IMR-90 (cell line): ENCODE data around the gene MMP10. TPM values are rescaled to one million over a fixed set of nuclear protein-coding genes. Genes with fewer than 3 reads are reported as not detected.
A peak's percentile ranks its signal among the peaks of the same experiment; 100 is the strongest.

ENCODE experiments used
- ATAC-seq: fragments of 200-7000 bp; cut with Tn5 transposase; 2 replicates; pipeline ENCODE4 v1.9.1; 2020; ENCODE audit warnings: low read depth, mild to moderate bottlenecking, moderate library complexity
- BruUV-seq: library from RNA; stranded (reverse); fragments of 400-500 nt; replicated peaks from 2 replicates; lab custom pipeline; 2021; lab: Mats Ljungman, UMichigan
- CTCF ChIA-PET: fragments of 300-600 bp; formaldehyde crosslinking; extraction: SDS; loops from one replicate; lab custom pipeline; 2021; ENCODE audit warnings: antibody characterized with exemption; lab: Yijun Ruan, JAX
- POLR2A ChIA-PET: fragments of 300-600 bp; sonication (Branson Sonifier 250); formaldehyde crosslinking; loops from one replicate; lab custom pipeline; 2022; ENCODE audit warnings: antibody characterized with exemption; ENCODE audit not compliant: unreplicated experiment; lab: Charles Lee
- DNase-seq: peaks from one replicate; pipeline ENCODE4 v3.0.0; 2013
- H2AFZ ChIP-seq: replicated peaks from 2 replicates; pipeline ENCODE3; 2013; ENCODE audit warnings: low read length, mild to moderate bottlenecking; ENCODE audit not compliant: poor library complexity
- H2AK5ac ChIP-seq: 2 replicates; pipeline ENCODE4 v1.6.1; 2013; ENCODE audit warnings: low read depth, low read length, inconsistent platforms
- H2AK9ac ChIP-seq: replicated peaks from 2 replicates; pipeline ENCODE3; 2013; ENCODE audit warnings: mild to moderate bottlenecking, low read depth, low read length, moderate library complexity; ENCODE audit not compliant: poor library complexity
- H2BK120ac ChIP-seq: 2 replicates; pipeline ENCODE4 v1.6.1; 2013; ENCODE audit warnings: low read depth, low read length, inconsistent platforms
- H2BK15ac ChIP-seq: 3 replicates; pipeline ENCODE4 v1.6.1; 2013; ENCODE audit warnings: low read depth, low read length, inconsistent platforms
- H2BK20ac ChIP-seq: 2 replicates; pipeline ENCODE4 v1.6.1; 2013; ENCODE audit warnings: low read depth, mild to moderate bottlenecking, inconsistent platforms, low read length, moderate library complexity
- H2BK5ac ChIP-seq: 2 replicates; pipeline ENCODE4 v1.6.1; 2013; ENCODE audit warnings: mild to moderate bottlenecking, low read depth, low read length, inconsistent platforms; ENCODE audit not compliant: poor library complexity, severe bottlenecking
- H3K14ac ChIP-seq: replicated peaks from 2 replicates; pipeline ENCODE4 v1.6.1; 2013; ENCODE audit warnings: low read depth, low read length, inconsistent platforms
- H3K18ac ChIP-seq: 2 replicates; pipeline ENCODE4 v1.6.1; 2013; ENCODE audit warnings: low read depth, low read length, control low read depth
- H3K23ac ChIP-seq: 2 replicates; pipeline ENCODE4 v1.6.1; 2013; ENCODE audit warnings: low read depth, low read length, inconsistent platforms
- H3K27ac ChIP-seq: 2 replicates; pipeline ENCODE4 v1.5.1; 2013; ENCODE audit warnings: mild to moderate bottlenecking, control low read depth, low read length; ENCODE audit not compliant: insufficient read depth
- H3K27me3 ChIP-seq: 2 replicates; pipeline ENCODE4 v1.6.1; 2013; ENCODE audit warnings: low read length; ENCODE audit not compliant: control insufficient read depth, insufficient read depth
- H3K36me3 ChIP-seq: 2 replicates; pipeline ENCODE4 v1.6.1; 2013; ENCODE audit warnings: low read length, mixed read lengths; ENCODE audit not compliant: control insufficient read depth, insufficient read depth
- H3K4ac ChIP-seq: 2 replicates; pipeline ENCODE4 v1.6.1; 2013; ENCODE audit warnings: low read depth, low read length, inconsistent platforms
- H3K4me1 ChIP-seq: 2 replicates; pipeline ENCODE4 v1.6.1; 2013; ENCODE audit warnings: low read length, mixed read lengths; ENCODE audit not compliant: control insufficient read depth, insufficient read depth
- H3K4me2 ChIP-seq: 2 replicates; pipeline ENCODE4 v1.6.1; 2013; ENCODE audit warnings: low read depth, mild to moderate bottlenecking, control low read depth, low read length, moderate library complexity
- H3K4me3 ChIP-seq: 2 replicates; pipeline ENCODE4 v1.5.1; 2013; ENCODE audit warnings: low read depth, mild to moderate bottlenecking, control low read depth, low read length, moderate library complexity; ENCODE audit not compliant: insufficient read depth
- H3K56ac ChIP-seq: 2 replicates; pipeline ENCODE4 v1.6.1; 2013; ENCODE audit warnings: low read length, inconsistent platforms; ENCODE audit not compliant: insufficient read depth; ENCODE audit errors: extremely low read depth
- H3K79me1 ChIP-seq, 2 experiments: 2 replicates each; pipeline ENCODE4 v1.6.1; 2013; ENCODE audit warnings: low read length in 2 of 2, inconsistent platforms in 1 of 2, low read depth in 1 of 2
- H3K9ac ChIP-seq: 2 replicates; pipeline ENCODE4 v1.6.1; 2013; ENCODE audit warnings: low read depth, low read length, control low read depth
- H3K9me1 ChIP-seq: 2 replicates; pipeline ENCODE4 v1.6.1; 2013; ENCODE audit warnings: low read length, inconsistent platforms; ENCODE audit not compliant: insufficient read depth
- H3K9me3 ChIP-seq: 2 replicates; pipeline ENCODE4 v1.6.1; 2013; ENCODE audit warnings: low read length; ENCODE audit not compliant: control insufficient read depth, insufficient read depth
- H4K20me1 ChIP-seq: 2 replicates; pipeline ENCODE4 v1.6.1; 2013; ENCODE audit warnings: low read length, inconsistent platforms; ENCODE audit not compliant: insufficient read depth
- H4K5ac ChIP-seq: 2 replicates; pipeline ENCODE4 v1.6.1; 2013; ENCODE audit warnings: mild to moderate bottlenecking, low read depth, low read length, control low read depth
- H4K8ac ChIP-seq, 2 experiments: 2 replicates each; pipeline ENCODE4 v1.6.1; 2013; ENCODE audit warnings: low read depth in 2 of 2, low read length in 2 of 2, control low read depth in 1 of 2, inconsistent platforms in 1 of 2
- H4K91ac ChIP-seq: 2 replicates; pipeline ENCODE4 v1.6.1; 2013; ENCODE audit warnings: low read depth, low read length, inconsistent platforms; ENCODE audit not compliant: insufficient read depth
- CEBPB ChIP-seq: IDR thresholded peaks from 2 replicates; pipeline ENCODE4 v1.6.1; 2012; ENCODE audit warnings: low read depth, low read length, improper control_type of control experiment
- FOS ChIP-seq: fragments of 150-350 bp; IDR thresholded peaks from 2 replicates; pipeline ENCODE4 v1.6.1; 2016; ENCODE audit warnings: low read depth, low read length
- MAFK ChIP-seq: IDR thresholded peaks from 2 replicates; pipeline ENCODE4 v1.6.1; 2012; ENCODE audit warnings: low read depth, low read length, improper control_type of control experiment
- MXI1 ChIP-seq: IDR thresholded peaks from 2 replicates; pipeline ENCODE4 v1.6.1; 2012; ENCODE audit warnings: low read depth, mild to moderate bottlenecking, low read length, moderate library complexity, borderline replicate concordance
- RAD21 ChIP-seq: IDR thresholded peaks from 2 replicates; pipeline ENCODE4 v1.6.1; 2012; ENCODE audit warnings: low read length, improper control_type of control experiment
- SMC3 ChIP-seq: fragments of 150-350 bp; IDR thresholded peaks from 2 replicates; pipeline ENCODE4 v1.6.1; 2016; ENCODE audit warnings: low read depth, mild to moderate bottlenecking, antibody characterized with exemption, low read length, moderate library complexity
- WGBS, 2 experiments: methylation state at CpG; one replicate each; pipeline versions ENCODE4 v1.1.5 to v1.1.7; 2013; ENCODE audit warnings: missing lambda C conversion rate in 2 of 2; ENCODE audit not compliant: insufficient read length in 1 of 2; ENCODE audit errors: extremely low coverage in 2 of 2; 5-methylcytosine and 5-hydroxymethylcytosine counted together
- dilution Hi-C: fragments of 300-500 bp; cut with HindIII; formaldehyde crosslinking; loops from one replicate; pipeline ENCODE4 v1.14.3; 2018; ENCODE audit warnings: low sequenced_read_pairs; ENCODE audit not compliant: unreplicated experiment
- in situ Hi-C: fragments of 300-500 bp; cut with MboI; formaldehyde crosslinking; loops from 3 replicates; pipeline ENCODE4 v1.14.3; 2019; ENCODE audit warnings: low sequenced_read_pairs, inconsistent platforms, mixed read lengths
- intact Hi-C: fragments of 100-400 bp; cut with micrococcal nuclease; formaldehyde crosslinking; loops from 2 replicates; pipeline ENCODE4 v1.10.0; 2022
- polyA plus RNA-seq, 3 experiments: library from polyadenylated mRNA; depleted of rRNA; stranded (reverse); fragments of >200 nt; gene quantifications; 2 replicates each; pipeline ENCODE4 v1.2.3, GENCODE V29; 2012; ENCODE audit warnings: low replicate concordance in 1 of 3
- total RNA-seq: library from RNA; depleted of rRNA; stranded (reverse); fragments of >200 nt; gene quantifications from 2 replicates; pipeline ENCODE4 v1.2.3, GENCODE V29; 2012
- TF ChIP-seq, protein P1 (sequence below): fragments of 150-350 bp; IDR thresholded peaks from 2 replicates; pipeline ENCODE4 v1.6.1; 2016; ENCODE audit warnings: low read depth, mild to moderate bottlenecking, low read length, moderate library complexity, borderline replicate concordance
- TF ChIP-seq, protein P2 (sequence below): fragments of 150-350 bp; IDR thresholded peaks from 2 replicates; pipeline ENCODE4 v1.6.1; 2017; ENCODE audit warnings: mild to moderate bottlenecking, antibody characterized with exemption, low read length, low read depth

MMP10 gene
- total and polyA plus RNA-seq, 2 of the 4 experiments (the other 2 are of a cell fraction): not detected

DNA sequence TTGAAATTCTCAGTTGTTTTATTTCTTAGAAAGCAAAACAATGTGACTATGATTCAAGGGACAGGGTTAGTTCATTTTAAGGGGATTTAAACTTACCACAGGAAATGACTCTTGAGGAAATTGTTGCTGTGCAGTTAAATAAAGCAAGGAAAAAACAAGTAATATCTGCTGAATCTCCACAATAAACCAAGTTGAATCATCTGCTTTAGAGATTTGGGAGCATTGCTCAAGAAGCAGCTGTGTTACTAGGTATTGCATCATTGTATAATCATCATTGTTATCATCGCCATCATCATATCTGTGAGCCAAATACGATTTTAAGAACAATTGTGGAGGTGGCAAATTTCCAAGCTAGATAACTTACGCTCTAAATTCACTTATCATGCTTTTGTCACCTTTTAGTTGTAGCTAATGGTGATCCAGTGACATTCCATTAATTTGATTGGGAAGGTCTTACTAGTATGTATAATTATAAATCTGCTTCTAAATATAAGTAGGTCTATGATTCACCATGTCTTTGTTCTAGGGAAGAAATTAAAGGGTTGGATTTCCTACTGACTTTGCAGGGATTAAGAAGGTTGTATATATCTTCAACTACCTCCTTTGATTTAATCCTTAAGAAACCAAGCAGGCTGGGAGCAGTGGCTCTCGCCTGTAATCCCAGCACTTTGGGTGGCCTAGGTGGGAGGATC, 19.9 kb downstream of the MMP10 start (continued):
- TF ChIP-seq, protein P1, sequence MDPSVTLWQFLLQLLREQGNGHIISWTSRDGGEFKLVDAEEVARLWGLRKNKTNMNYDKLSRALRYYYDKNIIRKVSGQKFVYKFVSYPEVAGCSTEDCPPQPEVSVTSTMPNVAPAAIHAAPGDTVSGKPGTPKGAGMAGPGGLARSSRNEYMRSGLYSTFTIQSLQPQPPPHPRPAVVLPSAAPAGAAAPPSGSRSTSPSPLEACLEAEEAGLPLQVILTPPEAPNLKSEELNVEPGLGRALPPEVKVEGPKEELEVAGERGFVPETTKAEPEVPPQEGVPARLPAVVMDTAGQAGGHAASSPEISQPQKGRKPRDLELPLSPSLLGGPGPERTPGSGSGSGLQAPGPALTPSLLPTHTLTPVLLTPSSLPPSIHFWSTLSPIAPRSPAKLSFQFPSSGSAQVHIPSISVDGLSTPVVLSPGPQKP: no peak

DNA sequence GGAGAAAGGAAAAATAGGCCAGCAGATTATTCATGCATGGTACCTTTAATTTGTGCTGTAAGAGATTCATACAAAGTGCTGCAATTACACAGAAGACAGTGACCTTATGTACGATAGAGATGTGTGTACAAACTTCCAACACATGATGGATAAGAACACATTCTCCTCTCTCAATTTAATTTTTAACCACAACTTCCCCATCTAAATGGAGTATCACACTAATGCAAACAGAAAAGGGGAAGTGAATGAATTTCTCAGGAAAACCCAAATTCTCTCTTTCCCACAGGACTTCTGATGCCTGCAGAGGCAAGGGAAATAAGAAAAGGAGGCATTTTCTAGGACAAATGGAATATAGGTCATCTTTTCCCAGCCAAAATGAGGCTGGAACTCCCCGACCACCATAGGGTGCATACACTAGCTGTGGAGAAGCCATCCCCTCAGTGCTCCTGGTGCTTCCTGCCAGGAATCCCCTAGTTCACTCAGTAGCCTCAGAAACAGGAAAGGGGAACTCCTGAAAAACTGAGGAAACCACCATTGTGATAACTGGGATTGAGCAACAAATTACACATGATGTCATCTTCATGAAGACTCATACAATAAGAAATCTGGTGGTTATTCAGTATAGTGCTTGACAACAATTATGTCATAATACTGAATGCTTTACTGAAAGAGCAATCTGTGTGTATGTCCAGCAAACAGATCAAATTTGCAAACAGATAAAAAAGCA, 22.4 kb downstream of the MMP10 start:
- Histone ChIP-seq H3K36me3 (no peaks in the 10 kb centered on the region), H4K91ac (no peak overlapping the region), H3K27me3 (peaks cover 19% of the 10 kb centered on the region), H3K27ac (no peak overlapping the region), H3K4me3 (no peak overlapping the region), H3K4me2 (no peak overlapping the region), H3K14ac (no peak overlapping the region), H2BK5ac (no peak overlapping the region), H2BK120ac (no peak overlapping the region), H3K79me1 (no peaks in the 10 kb centered on the region), H3K9ac (no peak overlapping the region), H4K20me1 (no peaks in the 10 kb centered on the region), H2AK9ac (no peak overlapping the region), H2BK20ac (no peak overlapping the region), H4K8ac (no peak overlapping the region), H3K56ac (no peak overlapping the region), H2BK15ac (no peak overlapping the region), H3K18ac (no peak overlapping the region), H2AK5ac (no peak overlapping the region), H3K9me3 (no peaks in the 10 kb centered on the region), H3K9me1 (no peaks in the 10 kb centered on the region), H3K23ac (no peak overlapping the region), H3K4ac (no peak overlapping the region), H3K4me1 (peaks cover 3% of the 10 kb centered on the region; the same call in 1 of the 2 replicates), H2AFZ (no peak overlapping the region), H4K5ac (no peak overlapping the region)
- intact Hi-C loops: no loop called here
- CTCF ChIA-PET: interaction anchor here (0.7 kb wide), 1 partner anchor 759 kb away, joined by 4 read pairs; no protein-coding TSS in a partner anchor
- no TSS peak for BruUV-seq
- DNase-seq (peak; percentile 89), ATAC-seq (peak; percentile 22; the same call in 1 of the 2 replicates)
- dilution Hi-C loops: no loop called here
- TF ChIP-seq CEBPB (peak; percentile 96), RAD21 (no peak), MAFK (no peak), SMC3 (no peak), FOS (0 out of 2 replicates have a peak, but pooled peaks have one; percentile 44), MXI1 (no peak)
- TF ChIP-seq, protein P1: no peak
- TF ChIP-seq, protein P2, sequence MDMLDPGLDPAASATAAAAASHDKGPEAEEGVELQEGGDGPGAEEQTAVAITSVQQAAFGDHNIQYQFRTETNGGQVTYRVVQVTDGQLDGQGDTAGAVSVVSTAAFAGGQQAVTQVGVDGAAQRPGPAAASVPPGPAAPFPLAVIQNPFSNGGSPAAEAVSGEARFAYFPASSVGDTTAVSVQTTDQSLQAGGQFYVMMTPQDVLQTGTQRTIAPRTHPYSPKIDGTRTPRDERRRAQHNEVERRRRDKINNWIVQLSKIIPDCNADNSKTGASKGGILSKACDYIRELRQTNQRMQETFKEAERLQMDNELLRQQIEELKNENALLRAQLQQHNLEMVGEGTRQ: no peak
- WGBS, 2 experiments: no CpG with 5 or more reads among the region's 2 CpGs
- POLR2A ChIA-PET: no interaction called here
- in situ Hi-C loops: no loop called here
